ENCODE measurements around the gene AHRR.
"Not testable (repeated sequence)": the region's sequence is repeated elsewhere in the genome, so short reads cannot be mapped to it uniquely, and the experiment has no call there.

The AHRR gene

DNA sequence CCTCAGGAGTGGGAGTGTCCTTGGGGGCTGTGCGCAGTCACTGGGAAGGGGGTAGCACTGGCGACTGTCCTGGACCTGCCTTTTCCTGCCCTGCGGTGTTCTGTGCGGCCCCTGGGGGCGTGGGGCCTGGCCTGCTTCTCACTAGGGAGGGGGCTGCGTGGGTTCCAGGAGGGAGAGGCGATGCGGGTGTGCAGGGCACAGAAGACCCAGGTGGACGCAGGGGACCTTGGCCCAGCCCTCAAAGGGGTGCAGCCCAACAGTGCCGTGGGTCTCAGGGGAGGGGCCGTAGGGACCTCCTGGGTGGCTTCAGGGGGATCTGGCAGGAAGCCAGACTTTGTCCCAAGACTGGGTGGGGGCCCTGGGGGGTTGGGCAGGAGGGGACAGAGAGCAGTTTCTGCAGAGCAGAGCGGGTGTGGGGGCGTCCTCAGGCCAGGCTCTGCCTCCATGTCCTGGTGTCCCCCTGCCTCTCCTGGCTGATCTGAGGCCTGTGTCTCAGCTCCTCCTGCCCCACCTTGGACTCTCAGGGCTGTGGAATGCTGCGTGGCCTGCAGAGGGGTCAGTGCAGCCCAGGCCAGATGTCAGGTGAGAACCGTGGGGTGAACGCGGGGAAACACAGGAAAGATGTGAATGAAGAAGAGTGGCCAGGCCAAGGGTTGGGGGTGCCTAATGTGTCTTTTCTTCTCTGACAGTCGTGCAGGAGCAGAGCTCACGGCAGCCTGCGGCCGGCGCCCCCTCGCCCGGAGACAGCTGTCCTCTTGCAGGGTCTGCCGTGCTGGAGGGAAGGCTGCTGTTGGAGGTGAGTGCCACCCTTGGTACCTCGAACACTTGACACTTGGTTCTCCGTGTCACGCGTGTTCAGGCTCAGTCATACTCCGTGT lies 54.6 kb downstream of the AHRR start:
- Mint-ChIP-seq H3K27ac (peak overlapping the region; percentile 79), H3K27me3 (peaks cover 6% of the 10 kb centered on the region), H3K4me3 (no peak overlapping the region), H3K36me3 (ENCODE audit: low read depth) (peaks cover 16% of the 10 kb centered on the region), H3K9me3 (peaks cover 2% of the 10 kb centered on the region), H3K4me1 (peaks cover 82% of the 10 kb centered on the region)
- ATAC-seq = no peak
- DNase-seq = no peak

DNA sequence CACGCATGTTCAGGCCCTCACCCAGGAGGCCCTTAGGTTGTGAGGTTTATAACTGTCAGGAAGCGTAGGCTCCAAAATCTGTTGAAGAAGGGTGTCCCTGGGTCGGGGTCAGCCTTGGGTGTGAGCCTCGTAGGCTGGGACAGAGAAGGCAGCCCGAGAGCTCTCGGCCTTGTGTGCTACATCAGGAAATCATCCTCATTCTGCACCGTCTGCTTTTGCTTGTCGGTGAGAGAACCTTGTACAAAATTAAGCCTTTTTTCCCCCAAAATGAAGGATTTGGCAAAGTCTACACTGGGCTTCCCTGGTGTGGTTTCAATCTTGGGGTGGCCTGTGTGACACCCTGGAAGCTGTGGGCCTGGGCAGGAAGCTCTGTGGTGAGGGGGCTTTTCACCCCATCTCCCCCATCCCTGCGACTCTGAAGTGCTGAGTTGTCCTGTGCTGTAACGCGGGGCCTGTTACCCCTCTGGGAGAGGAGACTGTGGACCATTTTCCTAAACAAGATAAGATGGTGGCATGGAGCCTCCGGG lies 55.3 kb downstream of the AHRR start:
- H3K27me3 Mint-ChIP-seq = peaks cover 6% of the 10 kb centered on the region
- no peak for DNase-seq
- H3K27ac Mint-ChIP-seq = peak overlapping the region; percentile 79
- H3K4me3 Mint-ChIP-seq = no peak overlapping the region
- peaks cover 20% of the 10 kb centered on the region for H3K36me3 Mint-ChIP-seq (ENCODE audit: low read depth)
- ATAC-seq = no peak
- peaks cover 83% of the 10 kb centered on the region for H3K4me1 Mint-ChIP-seq
- H3K9me3 Mint-ChIP-seq = peaks cover 6% of the 10 kb centered on the region

DNA sequence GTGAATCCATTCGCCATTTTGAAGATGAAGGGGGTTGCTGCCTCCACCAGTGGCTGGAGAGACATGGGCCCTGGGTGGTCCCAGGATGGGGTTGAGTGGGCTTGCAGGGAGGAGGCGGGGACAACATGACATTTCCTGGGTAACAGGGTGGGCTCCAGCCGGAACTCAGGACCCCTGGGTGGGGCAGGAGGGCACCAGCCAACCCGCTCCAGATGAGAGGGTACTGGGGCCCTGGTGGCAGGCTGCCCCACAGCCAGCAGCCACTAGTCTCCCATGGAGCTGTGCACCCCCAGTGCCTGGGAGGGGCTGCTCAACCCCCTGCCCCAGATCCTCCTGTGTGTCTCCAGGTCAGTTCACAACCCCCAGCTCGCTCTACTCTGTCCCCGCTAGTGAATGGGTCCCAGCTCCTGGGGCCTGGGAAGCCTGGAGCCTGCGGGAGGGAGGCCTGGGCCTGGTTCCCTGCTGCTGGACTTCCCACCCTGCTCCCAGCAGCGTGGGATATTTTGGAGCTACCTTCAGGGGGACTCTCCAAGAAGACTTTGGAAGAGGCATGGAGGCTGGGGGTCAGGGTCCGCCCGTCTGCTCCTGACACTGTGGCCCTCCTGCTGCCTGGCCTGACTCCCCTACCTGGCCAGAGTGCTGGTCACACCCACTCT lies 55.9 kb downstream of the AHRR start:
- Mint-ChIP-seq H3K36me3 (ENCODE audit: low read depth) (peaks cover 24% of the 10 kb centered on the region), H3K4me1 (peaks cover 83% of the 10 kb centered on the region), H3K4me3 (no peak overlapping the region), H3K9me3 (peaks cover 12% of the 10 kb centered on the region), H3K27me3 (peaks cover 6% of the 10 kb centered on the region), H3K27ac (peak overlapping the region; percentile 92)
- DNase-seq (no peak), ATAC-seq (no peak)

DNA sequence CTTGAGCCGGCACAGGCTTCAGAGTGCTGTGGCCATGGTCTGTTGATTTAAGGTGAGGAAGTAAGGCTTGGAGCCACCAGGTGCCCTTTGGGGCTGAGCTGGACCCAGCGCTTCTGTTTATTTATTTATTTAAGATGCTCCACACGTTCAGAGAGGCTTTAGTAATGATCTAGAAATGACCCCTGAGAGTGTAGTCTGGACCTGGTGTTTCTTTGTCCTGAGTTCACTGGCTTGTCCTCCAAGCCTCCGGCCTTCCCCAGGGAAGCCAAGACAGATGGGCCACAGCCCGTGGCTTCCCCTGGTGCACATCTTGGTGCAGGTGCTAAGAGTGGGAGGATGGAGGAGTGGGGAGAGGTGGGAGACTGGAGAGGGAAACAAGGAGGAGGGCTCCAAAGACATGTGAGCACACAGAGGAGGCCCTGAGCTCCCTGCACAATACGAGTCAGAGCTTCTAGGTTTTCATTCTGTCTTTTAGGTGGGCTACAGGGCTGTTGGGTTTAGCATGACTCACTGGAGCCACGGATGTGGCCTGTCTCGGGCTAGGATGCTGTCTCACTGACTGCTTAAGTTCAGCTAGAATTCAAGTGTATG lies 56.9 kb downstream of the AHRR start:
- peaks cover 6% of the 10 kb centered on the region for H3K27me3 Mint-ChIP-seq
- ATAC-seq (peak; percentile 98), DNase-seq (peak; percentile 60)
- H3K4me1 Mint-ChIP-seq = peaks cover 85% of the 10 kb centered on the region
- peaks cover 14% of the 10 kb centered on the region for H3K9me3 Mint-ChIP-seq
- peak overlapping the region; percentile 64 for H3K4me3 Mint-ChIP-seq
- peaks cover 32% of the 10 kb centered on the region for H3K36me3 Mint-ChIP-seq (ENCODE audit: low read depth)
- H3K27ac Mint-ChIP-seq = peak overlapping the region; percentile 92

GRCh38 chr5:378976-379742 lies 57.6 kb downstream of the AHRR start:
- H3K36me3 Mint-ChIP-seq (ENCODE audit: low read depth) = peaks cover 40% of the 10 kb centered on the region
- peak; percentile 29 for ATAC-seq
- H3K4me1 Mint-ChIP-seq = peaks cover 91% of the 10 kb centered on the region
- H3K9me3 Mint-ChIP-seq = peaks cover 19% of the 10 kb centered on the region
- peaks cover 6% of the 10 kb centered on the region for H3K27me3 Mint-ChIP-seq
- H3K4me3 Mint-ChIP-seq = peak overlapping the region; percentile 64
- no peak for DNase-seq
- peak overlapping the region; percentile 92 for H3K27ac Mint-ChIP-seq

GRCh38 chr5:380701-381309 lies 59.3 kb downstream of the AHRR start:
- Mint-ChIP-seq H3K4me1 (peaks cover 77% of the 10 kb centered on the region), H3K27ac (peak overlapping the region; percentile 11), H3K36me3 (ENCODE audit: low read depth) (peaks cover 54% of the 10 kb centered on the region), H3K9me3 (peaks cover 26% of the 10 kb centered on the region), H3K27me3 (no peaks in the 10 kb centered on the region), H3K4me3 (peak overlapping the region; percentile 16)
- ATAC-seq (no peak), DNase-seq (no peak)

DNA sequence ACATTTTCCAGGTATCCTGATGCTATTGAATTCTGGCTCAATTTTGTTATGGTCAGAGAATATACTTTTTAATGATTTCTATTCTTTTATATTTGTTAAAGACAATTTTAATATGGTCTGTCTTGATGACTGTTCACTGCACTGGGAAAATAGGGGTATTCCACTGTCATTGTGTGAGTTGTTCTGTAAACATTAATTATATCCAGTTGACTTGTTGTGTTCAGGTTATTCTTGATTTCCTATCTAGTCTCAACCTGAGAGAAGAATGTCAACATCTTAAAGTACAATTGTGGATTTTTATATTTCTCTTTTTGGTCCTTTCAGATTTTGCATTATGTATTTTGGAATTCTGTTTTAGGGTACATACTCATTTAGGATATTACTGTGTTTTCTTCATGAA lies 61.6 kb downstream of the AHRR start:
- H3K36me3 Mint-ChIP-seq (ENCODE audit: low read depth) = peaks cover 58% of the 10 kb centered on the region
- H3K4me1 Mint-ChIP-seq = peaks cover 58% of the 10 kb centered on the region
- H3K27me3 Mint-ChIP-seq = no peaks in the 10 kb centered on the region
- peaks cover 30% of the 10 kb centered on the region for H3K9me3 Mint-ChIP-seq
- peak overlapping the region; percentile 15 for H3K27ac Mint-ChIP-seq
- no peak overlapping the region for H3K4me3 Mint-ChIP-seq
- no peak for ATAC-seq
- DNase-seq = no peak

- DNase-seq = no peak
- peaks cover 52% of the 10 kb centered on the region for H3K4me1 Mint-ChIP-seq
- H3K4me3 Mint-ChIP-seq = no peak overlapping the region
These were observed 62.1 kb downstream of the AHRR start for GRCh38 chr5:383621-384020.

GRCh38 chr5:384576-384975 lies 63.1 kb downstream of the AHRR start:
- H3K27me3 Mint-ChIP-seq, DNase-seq, ATAC-seq, H3K4me3 Mint-ChIP-seq, H3K27ac Mint-ChIP-seq: not testable (repeated sequence)
- Mint-ChIP-seq H3K36me3 (ENCODE audit: low read depth) (peaks cover 58% of the 10 kb centered on the region), H3K4me1 (peaks cover 43% of the 10 kb centered on the region), H3K9me3 (peaks cover 30% of the 10 kb centered on the region)

More at GRCh38 chr5:383621-384020, 62.1 kb downstream of the AHRR start:
- no peak for ATAC-seq
- H3K27ac Mint-ChIP-seq = no peak overlapping the region
- H3K9me3 Mint-ChIP-seq = peaks cover 30% of the 10 kb centered on the region
- H3K27me3 Mint-ChIP-seq = no peaks in the 10 kb centered on the region
- peaks cover 58% of the 10 kb centered on the region for H3K36me3 Mint-ChIP-seq (ENCODE audit: low read depth)

- Mint-ChIP-seq H3K9me3 (peaks cover 30% of the 10 kb centered on the region), H3K4me1 (peaks cover 39% of the 10 kb centered on the region), H3K27me3 (no peaks in the 10 kb centered on the region), H3K27ac (no peak overlapping the region), H3K36me3 (ENCODE audit: low read depth) (peaks cover 60% of the 10 kb centered on the region), H3K4me3 (no peak overlapping the region)
- ATAC-seq (no peak), DNase-seq (no peak)
These were observed 63.8 kb downstream of the AHRR start for GRCh38 chr5:385321-385720.

DNA sequence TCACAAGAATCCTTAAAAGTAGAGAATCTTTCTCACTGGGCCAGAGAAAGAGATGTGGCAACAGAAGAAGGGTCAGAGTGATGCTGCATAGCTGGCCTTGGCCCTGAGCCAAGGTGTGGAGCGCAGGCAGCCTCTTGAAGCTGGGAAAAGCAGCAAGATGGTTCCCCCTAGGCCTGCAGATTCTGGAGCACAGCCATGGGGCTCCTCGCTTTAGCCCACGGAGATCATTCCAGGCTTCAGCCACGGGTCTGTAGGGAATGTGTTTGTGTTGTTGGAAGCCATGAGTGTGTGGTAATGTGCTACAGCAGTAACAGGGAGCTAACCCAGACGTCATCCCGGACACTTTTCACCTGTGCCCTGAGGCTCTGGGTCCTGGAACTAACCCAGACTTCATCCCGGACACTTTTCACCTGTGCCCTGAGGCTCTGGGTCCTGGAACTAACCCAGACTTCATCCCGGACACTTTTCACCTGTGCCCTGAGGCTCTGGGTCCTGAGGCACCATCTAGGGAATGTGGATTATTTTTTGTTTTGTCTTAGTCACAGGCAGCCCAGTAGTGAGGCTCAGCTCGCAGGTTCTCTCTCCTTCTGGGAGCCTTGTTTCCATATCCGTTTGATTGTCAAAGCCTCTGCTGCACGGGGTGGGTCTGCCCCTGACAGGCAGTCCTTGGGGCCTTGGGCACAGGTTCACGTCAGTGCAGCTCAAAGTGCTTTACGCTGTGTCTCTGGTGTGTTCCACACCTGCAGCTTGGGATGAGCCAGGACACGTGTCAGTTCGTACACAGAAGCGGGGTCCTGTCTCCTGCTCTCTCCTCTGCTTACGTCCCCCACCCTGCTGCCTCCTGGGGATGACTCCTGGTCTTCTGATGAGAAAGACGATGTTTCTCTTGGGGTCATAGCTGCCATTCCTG lies 65.2 kb downstream of the AHRR start:
- Mint-ChIP-seq H3K36me3 (ENCODE audit: low read depth) (peaks cover 52% of the 10 kb centered on the region), H3K27ac (no peak overlapping the region), H3K4me3 (no peak overlapping the region), H3K9me3 (peaks cover 26% of the 10 kb centered on the region), H3K27me3 (no peaks in the 10 kb centered on the region), H3K4me1 (peaks cover 33% of the 10 kb centered on the region)
- DNase-seq = no peak
- no peak for ATAC-seq

DNA sequence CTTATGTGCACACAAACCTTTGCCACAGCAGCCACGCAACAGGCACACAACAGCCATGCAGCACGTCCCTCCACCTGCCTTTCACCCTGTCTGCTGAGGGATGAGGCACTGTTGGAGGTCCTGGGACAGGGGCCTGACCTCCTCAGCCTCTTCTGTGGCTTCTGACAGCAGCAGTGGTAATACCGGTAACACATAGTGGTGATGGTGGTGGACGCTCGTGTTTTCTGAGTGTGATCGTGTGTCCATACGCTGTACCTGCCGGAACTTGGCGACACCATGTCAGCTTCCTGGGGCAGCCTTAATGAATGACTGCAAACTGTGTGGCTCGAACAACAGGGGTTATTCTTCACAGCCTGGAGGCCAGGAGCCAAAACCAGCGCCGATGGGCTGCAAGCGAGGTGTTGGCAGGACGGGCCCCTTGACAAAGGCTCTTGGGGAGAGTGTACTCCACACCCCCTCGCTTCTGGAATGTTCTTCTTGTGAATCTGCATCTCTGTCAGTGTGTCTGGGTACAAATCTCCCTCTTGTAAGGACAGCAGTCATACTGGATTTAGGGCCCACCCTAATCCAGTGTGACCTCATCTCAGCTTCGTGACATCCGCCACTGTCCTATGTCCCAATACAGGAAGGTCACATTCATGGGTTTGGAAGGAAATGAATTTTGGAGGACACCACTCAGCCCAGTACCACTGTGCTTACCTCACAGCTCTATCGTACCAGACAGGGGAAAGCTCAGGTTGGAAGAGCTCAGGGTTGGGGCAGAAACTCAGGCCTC lies 66.2 kb downstream of the AHRR start:
- ATAC-seq (no peak), DNase-seq (no peak)
- H3K27me3 Mint-ChIP-seq = no peaks in the 10 kb centered on the region
- peaks cover 45% of the 10 kb centered on the region for H3K36me3 Mint-ChIP-seq (ENCODE audit: low read depth)
- H3K9me3 Mint-ChIP-seq = peaks cover 16% of the 10 kb centered on the region
- peaks cover 28% of the 10 kb centered on the region for H3K4me1 Mint-ChIP-seq
- H3K4me3 Mint-ChIP-seq = no peak overlapping the region
- no peak overlapping the region for H3K27ac Mint-ChIP-seq
